Measurements from ENCODE around the gene CEP350.

Gene CEP350

DNA sequence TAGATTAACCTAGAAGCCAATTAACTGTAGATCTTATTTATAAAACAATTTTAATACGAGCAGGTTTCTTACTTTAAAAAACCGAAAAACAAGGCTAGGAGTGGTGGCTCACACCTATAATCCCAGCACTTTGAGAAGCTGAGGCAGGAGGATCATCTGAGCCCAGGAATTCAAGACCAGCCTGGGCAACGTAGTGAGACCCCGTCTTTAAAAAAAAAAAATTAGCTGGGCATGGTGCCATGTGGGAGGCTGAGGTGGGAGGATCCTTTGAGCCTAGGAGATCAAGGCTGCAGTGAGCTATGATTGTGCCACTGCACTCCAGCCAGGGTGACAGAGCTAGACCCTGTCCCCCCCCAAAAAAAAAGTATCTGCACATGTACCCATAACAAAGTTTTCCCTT lies 110.8 kb downstream of the CEP350 start:
- no peak for DNase-seq

DNA sequence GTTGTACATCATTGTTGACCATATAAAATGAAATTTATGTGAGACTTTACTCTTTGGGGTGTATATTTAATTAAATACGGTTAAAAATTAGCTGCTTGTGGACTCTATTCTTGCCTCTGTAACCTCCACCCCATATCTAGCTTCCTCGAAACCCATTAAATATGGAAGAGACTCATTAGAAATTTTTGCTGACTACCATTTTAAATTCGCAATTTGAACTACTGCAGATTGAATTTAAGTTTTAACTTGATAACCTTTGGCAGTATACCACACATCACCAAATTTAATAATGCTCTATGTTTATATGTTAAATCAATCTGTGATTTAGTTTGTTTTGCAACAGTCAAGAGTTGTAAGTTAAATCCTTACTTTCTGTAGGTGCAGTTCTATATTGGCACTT lies 111.5 kb downstream of the CEP350 start:
- DNase-seq: no peak

DNA sequence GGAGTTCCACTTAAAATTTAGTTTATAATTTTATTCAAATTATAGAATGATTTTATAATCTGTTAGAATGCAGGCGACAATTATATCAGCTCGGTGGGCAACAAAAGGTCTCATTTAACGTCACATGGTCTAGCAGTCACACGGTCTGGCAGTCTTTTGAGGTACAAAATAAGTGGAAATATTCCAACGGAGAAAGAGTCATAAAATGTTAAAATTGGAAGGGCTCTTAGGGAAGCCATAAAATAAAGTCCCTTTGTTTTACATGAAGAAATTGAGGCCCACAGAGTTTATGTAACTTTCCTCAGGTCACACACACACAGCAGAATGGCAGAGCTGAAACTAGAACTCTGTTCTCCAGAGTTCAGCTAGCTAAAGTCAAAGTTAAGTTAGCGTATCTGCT lies 115.7 kb downstream of the CEP350 start:
- DNase-seq: no peak

DNA sequence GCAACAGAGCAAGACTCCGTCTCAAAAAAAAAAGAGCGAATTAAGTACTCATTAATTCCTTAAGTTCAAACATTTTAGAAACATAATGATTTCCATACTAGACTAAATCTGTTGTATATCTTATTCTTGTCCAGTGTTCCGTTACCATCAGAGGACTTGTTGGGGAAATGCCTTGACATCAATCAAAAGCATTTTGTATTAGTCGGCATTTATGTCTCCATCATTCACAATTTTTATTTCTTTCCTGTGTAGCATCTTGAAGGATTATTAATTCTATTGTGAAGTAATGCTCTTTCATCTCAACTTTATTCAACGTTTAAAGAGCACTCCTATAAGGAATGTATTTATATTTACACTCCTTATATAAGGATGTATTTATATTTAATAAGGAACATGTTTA lies 117.1 kb downstream of the CEP350 start:
- no peak for DNase-seq

DNA sequence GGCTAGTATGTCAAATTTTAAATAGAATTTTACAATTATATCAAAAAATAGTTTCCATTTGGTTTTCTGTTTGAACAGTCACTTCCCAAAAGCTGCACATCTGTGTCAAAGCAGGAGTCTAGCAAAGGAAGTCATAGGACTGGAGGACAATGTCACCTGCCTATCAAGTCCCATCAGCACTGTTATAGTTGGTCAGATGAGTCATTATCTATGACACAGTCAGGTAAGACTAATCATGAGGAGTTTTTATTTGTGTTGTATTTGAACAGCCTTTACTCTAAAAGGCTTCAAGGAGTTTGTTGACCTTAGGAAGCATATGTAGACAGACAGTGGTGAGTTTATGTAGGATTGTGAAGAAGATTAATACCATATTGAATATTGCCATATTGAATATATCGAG lies 125.8 kb downstream of the CEP350 start:
- DNase-seq: no peak

DNA sequence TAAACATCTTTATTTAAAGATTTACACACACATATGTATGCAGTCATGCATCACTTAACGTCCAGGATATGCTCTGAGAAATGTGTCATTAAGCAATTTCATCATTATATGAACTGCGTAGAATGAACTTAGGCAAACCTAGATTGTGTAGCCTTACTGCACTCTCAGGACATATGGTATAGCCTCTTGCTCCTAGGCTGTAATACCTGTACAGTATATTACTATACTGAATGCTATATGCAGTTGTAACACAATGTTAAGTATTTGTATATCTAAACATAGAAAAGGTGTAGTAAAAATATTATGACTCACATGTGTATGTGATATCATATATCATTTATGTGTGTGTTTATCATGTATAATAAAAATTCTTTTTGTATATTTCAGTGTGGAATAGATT lies 126.9 kb downstream of the CEP350 start:
- DNase-seq: no peak

DNA sequence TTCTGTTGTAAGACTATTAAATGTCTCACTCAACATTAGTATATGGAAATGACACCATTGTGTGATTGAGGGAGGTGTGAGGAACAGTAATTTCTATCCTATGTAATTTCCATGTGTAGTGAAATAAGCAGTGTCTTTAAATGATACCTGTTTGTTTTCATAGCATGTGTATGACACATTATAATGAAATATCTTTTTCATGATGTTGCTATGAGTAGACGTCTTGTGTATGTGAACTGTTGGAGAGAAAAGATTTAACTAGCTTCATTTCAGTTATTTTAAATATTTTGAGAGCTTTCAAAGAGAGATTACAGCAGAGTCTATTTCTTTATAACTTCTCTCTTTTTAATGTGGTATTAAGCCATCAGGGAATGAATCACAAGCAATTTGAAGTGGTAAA lies 128.6 kb downstream of the CEP350 start:
- DNase-seq: no peak

DNA sequence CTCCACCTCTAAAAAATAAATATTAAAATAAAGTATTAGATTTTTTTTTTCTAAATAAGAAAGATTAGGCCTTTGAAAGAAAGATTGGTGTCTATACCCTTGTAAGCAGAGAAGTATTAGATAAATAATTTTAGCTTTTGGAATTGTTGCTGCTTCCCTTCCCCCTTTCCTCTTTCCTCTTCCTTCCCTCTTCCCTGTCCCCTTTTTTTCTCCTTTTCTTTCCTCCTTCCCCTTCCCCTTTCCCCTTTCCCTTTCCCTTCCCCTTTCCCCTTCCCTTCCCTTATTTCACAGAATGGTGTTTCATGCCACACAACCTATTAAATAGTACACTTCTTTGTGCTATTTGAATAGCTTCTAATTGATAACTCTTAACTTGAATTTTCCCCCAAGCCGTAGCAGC lies 130.3 kb downstream of the CEP350 start:
- no peak for DNase-seq

DNA sequence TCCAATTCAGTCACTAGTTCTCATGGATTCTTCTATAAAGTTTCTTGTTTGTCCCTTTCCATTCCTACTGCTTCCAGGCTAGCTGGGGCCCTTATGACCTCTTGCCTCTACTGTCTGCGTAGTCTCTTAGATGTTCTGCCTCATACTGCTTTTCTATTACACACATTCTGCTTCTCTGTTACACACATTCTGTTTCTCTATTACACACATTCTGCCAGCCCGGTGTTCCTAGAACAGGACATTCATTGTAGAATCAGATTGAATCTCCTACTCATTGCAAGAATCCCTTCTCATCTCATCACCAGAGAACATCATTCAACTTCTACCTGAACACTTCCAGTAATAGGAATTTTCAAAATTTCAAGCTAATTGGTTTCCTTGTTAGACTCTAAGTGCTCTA lies 130.7 kb downstream of the CEP350 start:
- DNase-seq: no peak

DNA sequence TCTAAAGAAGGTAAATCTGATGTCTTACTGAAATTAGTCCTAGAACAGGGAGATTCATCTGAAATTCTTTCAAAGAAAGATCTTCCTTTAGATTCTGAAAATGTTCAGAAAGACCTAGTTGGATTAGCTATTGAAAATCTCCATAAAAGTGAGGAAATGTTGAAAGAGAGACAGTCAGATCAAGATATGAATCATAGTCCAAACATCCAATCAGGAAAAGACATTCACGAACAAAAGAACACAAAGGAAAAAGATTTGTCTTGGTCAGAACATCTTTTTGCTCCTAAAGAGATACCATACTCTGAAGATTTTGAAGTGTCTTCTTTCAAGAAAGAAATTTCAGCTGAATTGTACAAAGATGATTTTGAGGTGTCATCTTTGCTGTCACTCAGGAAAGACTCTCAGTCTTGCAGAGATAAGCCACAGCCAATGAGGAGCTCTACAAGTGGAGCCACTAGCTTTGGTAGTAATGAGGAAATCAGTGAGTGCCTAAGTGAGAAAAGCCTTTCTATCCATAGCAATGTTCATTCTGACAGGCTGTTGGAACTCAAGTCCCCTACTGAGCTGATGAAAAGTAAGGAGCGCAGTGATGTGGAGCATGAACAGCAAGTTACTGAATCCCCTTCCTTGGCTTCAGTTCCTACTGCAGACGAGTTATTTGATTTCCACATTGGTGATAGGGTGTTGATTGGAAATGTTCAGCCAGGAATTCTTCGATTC lies 138.5 kb downstream of the CEP350 start:
- no peak for DNase-seq

DNA sequence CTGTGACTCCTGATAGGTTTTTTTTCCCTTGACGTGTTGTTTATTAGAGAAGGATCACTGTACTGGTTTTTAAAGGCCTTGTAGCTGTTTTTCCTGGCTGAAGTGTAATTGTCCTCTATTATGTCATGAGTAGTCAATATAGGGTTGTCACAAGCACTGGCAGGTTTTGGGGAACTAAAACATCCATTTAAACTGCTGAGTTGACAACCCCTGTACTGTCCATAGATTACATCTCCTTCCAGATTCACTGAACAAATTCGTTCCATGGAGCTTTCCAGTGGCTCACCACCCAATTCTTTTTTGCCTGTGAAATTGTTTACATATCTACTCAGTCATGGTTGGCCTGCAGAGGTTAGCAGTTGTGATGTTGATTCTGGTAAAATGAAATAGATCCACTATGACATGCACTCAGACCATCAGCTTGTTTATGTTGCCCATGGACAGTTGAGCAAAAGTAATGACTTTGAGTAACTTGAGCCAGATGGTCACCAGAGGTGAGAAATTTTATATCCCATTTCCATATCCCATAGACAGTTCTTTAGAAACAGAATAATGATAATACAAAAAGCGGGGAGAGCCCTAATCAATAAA lies 140.2 kb downstream of the CEP350 start:
- DNase-seq: no peak

DNA sequence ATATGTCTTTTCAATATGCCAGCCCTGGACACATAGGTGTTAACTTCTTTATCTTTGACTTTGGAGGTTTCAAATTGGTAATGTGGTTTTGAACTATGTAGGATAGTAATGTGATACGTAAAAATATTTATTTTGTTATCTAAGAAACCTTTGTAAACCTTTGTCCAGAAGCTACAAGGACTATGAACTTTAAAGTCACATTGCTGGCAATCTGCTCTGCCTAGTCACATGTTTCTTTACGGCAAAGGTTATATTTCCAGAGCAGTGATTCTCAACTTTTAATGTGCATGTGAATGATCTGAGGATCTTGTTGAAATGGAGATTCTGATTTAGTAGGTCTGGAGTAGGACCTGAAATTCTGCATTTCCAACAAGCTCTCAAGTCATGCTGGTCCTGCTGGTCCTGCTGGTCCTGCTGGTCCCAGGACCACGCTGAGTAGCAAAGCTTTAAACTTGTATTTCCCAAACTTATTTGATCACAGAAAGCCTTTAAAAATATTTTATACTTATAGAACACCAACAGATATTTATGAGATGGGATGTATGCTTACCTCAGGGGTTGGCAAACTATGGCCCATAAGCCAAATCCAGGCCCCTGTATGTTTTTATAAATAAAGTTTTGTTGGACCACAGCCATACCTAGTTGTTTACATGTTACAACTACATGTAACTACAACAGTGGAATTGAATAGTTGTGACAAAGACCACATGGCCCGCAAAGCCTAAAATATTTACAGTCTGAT lies 142.1 kb downstream of the CEP350 start:
- no peak for DNase-seq

DNA sequence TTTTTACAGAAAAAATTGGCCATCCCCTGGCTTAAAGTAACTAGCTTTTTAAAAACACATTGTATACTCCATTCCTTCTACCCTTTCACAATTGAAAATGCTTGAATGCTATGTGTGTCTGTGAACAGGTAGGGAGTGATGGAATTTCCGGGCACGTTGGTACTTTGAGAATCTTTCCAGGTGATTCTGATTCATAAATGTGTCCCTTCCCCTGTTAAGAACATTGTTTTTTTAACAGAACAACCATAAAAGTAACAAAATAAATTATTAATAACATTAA lies 142.7 kb downstream of the CEP350 start:
- DNase-seq: no peak

DNA sequence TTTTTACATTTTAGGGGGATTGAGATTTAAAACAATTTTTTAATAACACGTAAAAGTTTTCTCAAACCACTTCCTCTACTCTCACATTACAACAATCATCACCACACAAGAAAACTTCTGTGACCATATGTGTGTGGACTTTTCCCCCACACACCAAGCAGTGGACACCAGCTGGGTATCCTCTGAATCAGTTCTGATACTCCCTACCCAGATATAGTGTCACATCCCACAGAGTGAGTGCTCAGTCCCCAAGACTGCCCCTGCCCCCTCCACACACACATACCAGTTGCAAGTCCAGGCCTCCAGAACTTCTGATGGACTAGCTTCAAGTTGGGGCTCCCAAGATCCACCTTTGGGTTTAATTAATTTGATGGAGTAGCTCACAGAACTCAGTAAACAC lies 146.8 kb downstream of the CEP350 start:
- DNase-seq: no peak

DNA sequence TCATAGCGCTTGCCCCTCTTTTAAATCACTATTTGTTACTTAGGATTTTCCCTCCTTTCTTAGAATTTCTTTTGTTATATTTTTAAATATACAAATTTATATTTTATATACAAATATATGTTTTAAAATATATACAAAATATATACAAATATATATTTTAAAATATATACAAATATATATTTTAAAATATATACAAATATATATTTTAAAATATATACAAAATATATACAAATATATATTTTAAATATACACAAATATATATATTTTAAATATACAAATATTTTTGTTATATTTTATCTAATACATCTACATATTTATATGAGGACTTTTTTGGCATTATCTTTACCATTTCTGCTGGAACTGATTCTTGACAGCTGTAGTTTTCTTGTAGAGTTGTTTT lies 149.2 kb downstream of the CEP350 start:
- DNase-seq: no peak

DNA sequence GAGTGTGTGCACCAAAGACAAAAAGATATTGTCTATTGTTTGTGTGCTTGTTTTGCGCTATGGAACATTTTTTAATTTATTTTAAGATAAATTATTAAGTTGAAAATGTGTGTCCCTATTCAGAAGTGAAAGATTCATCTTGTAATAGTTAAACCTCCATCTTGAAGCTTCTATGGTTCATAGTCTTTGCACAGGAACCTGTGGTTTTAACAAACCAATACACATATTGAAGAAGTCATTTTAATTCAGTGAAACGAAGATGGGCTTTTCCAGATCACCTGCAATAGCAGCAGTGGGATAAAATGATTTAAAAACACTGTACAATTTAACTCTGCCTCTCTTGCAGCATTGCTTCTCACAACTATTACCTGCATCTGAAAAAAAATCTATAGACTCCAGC lies 157.5 kb downstream of the CEP350 start:
- DNase-seq: no peak

DNA sequence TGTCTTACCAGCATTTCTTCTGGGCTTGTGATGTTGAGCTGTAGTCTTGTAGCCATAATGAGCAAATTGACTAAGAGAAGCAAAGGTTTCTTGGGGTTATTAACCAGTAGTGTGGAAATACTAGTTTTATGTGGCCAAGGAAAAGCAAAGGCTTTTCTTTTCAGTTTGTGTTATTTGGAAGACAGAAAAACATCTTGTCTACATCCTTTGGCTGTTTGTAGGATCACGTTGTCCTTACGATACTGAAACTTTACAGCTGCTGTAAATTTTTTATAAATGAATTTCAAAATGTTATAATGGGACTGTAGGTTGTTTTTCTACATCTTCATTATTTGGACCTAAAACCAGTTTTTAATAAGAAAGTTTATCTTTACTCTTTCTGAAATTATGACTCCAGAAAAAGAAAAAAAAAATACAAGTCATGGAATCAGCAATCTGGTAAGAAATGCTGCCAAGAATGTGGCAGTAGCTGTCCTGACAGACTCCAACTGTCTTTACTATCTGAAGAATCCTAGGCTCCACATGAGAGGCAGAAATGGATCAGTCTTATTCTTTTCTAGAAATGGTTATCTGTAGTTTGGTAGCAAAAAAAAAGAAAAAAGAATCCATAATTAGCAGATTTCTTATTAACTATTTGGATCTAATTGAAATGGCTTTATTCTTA lies 158.5 kb downstream of the CEP350 start:
- DNase-seq: no peak

DNA sequence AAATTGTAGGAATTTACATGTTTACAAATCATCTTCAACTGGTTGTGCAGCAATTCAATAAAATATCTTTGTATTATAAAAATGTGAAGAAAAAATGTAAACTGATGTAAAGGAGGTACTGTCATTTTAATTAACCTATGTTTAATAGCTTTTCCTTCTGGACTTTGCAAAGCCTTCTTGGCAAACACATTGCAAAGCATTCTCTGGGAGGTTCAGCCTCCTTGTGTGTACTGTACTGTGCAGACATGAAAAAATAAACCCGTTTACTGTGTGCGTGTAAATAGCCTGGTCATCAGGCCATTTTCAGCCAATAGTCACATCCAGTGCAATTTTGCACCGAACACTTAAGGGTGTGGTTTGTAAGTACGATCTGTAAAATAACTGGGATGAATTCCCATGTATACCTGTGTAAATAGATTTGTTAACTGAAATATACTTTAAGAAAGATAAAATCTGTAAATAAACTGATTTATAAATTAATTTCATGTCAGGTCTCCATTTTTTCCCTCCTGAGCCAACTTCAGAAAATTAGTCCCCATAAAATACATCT lies 159.9 kb downstream of the CEP350 start:
- DNase-seq: no peak

DNA sequence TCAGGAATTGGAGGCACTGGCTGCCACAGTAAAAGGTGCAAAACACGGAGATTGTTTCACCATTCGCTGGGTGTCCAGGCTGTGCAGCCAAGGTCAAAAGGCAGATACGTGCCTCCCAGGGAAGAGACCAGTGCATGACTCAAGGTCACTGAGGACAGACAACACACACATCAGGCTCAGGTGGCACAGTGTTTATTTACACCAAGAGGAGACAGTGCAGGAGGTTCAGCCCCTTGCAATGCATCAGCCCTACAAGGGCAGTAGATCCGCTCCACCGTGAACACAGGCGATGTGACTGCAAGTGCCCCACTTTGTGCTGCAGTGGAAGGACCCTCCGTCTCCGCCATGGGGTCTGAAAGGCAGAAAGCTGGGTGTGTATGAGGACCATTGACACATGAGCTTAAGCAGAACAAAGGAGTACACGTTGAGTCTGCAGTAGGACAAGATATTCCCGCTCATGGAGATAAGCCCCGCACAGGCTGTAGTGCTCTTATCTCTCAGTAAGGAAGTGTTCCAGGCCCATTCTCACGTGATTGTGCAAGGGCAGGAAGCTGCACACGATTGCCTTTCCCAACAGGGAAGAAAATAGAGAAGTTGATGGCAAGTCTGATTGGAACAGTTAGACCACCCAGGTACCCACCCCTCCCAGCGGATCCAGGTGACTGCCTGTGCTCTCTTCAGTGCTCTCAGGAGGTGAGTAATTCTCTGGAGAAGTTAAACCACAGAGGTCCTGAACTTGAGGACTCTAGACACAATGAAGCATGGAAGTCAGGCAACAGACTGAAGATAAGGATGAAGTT lies 162.6 kb downstream of the CEP350 start:
- no peak for DNase-seq

DNA sequence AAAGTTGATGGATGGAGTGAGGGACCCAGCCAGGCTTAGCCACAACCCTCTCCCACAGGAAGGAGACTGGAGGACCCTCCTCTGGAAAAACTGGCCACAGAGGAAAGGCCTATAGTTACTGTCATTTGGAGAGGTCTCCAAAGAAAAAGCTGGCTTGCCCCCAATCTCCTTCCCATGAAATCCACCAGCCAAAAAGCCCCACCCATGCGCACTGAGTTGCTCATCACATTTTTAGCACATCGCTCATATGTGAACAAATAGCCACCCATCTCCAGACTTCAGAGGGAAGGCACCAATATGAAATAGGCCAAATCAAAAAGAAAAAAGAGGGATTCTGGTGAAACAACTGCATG lies 163.1 kb downstream of the CEP350 start:
- DNase-seq: no peak

DNA sequence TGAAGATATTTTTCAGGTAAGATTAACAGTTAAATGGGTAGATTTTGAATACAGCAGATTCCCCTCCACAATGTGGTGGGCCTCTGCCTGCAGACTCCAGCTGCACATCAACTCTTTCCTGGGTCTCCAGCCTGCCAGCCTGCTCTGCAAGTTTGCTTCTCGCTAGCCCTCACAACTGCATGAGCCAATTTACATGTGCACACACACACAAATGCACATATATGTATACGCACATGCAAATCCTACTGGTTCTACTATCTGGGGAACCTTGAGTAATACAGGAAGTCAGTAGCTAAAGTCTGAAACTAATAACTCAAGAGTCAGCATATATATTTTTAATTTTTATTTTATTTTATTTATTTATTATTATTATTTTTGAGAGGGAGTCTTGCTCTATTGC lies 165.2 kb downstream of the CEP350 start:
- no peak for DNase-seq

DNA sequence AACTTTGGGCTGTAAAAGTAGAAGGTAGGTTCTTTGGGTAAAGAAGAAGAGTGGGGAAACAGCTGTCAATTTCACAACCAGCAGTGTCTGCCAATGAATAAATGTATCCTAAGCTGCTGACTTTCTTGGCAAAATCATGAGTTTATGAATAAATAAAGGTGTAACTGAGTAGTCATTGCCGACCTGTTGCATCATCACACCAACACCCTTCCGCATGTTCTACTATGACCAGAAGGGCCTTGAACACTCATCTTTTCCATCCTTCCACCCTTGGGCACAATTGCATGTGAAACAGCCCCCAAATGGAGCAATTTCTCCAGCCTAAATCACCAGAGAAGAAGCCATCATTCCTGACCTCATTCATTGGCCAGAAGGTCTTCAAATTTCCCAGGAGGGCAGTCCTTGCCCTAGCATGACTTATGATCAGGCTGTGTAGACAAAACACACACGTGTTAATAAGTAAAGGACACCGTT lies 168.9 kb downstream of the CEP350 start:
- no peak for DNase-seq

DNA sequence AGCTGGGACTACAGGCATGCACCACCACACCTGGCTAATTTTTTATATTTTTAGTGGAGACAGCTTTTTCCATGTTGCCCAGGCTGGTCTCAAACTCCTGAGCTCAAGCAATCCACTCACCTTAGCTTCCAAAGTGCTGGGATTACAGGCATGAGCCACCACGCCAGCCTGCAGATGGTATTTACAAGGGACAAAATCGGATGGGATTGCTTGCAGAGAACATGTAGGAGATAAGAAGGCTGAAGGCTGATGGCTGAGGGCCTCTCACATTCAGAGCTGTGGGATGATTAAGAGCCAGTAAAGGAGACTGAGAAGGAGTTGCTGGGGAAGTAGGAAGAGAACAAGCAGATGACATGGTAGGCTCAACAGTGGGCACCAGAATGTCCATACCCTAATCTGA lies 176.0 kb downstream of the CEP350 start:
- no peak for DNase-seq

All from right hindlimb (tissue), 1 donor.